ENCODE measurements around the gene RABIF. TPM values are rescaled to one million over a fixed set of nuclear protein-coding genes. Genes with fewer than 3 reads are reported as not detected.
"Not testable (repeated sequence)": the region's sequence is repeated elsewhere in the genome, so short reads cannot be mapped to it uniquely, and the experiment has no call there.

Gene RABIF
- 4.3 TPM for total RNA-seq
- polyA plus RNA-seq (ENCODE audit: insufficient read depth in 1 of 8, insufficient read length in 8 of 8, low replicate concordance in 1 of 8) = 1 to 10 TPM; 5.0 to 7.3 (median 6.2) TPM
- long read RNA-seq, donor 1, partial matches to known transcripts = 0 of 2 reads
- long read RNA-seq, donor 1, other reads (novel, unspliced or antisense) = 0 of 2 reads
- long read RNA-seq, donor 2, partial matches to known transcripts = 0 of 2 reads
- long read RNA-seq, donor 2, other reads (novel, unspliced or antisense) = 0 of 2 reads
- long read RNA-seq, donor 3, transcript RABIF-201 (2 exons, 2,430 nt) = major isoform, 11 of 11 reads
- long read RNA-seq, donor 3, partial matches to known transcripts = 0 of 11 reads
- long read RNA-seq, donor 3, other reads (novel, unspliced or antisense) = 0 of 11 reads
- long read RNA-seq, donor 4, transcript RABIF-201 (2 exons, 2,430 nt) = major isoform, 6 of 6 reads
- long read RNA-seq, donor 4, partial matches to known transcripts = 0 of 6 reads
- long read RNA-seq, donor 4, other reads (novel, unspliced or antisense) = 0 of 6 reads
- long read RNA-seq, donor 5, transcript RABIF-201 (2 exons, 2,430 nt) = major isoform, 13 of 19 reads
- long read RNA-seq, donor 5, partial matches to known transcripts = 6 of 19 reads
- long read RNA-seq, donor 5, other reads (novel, unspliced or antisense) = 0 of 19 reads
- long read RNA-seq, donor 6, transcript RABIF-201 (2 exons, 2,430 nt) = major isoform, 11 of 11 reads
- long read RNA-seq, donor 6, partial matches to known transcripts = 0 of 11 reads
- long read RNA-seq, donor 6, other reads (novel, unspliced or antisense) = 0 of 11 reads
- long read RNA-seq, donor 7, transcript RABIF-201 (2 exons, 2,430 nt) = major isoform, 13 of 13 reads
- long read RNA-seq, donor 7, partial matches to known transcripts = 0 of 13 reads
- long read RNA-seq, donor 7, other reads (novel, unspliced or antisense) = 0 of 13 reads
- long read RNA-seq, donor 8, partial matches to known transcripts = 0 of 3 reads
- long read RNA-seq, donor 8, other reads (novel, unspliced or antisense) = 0 of 3 reads
- long read RNA-seq, donor 9, transcript RABIF-201 (2 exons, 2,430 nt) = major isoform, 6 of 6 reads
- long read RNA-seq, donor 9, partial matches to known transcripts = 0 of 6 reads
- long read RNA-seq, donor 9, other reads (novel, unspliced or antisense) = 0 of 6 reads
- long read RNA-seq, donor 10, transcript RABIF-201 (2 exons, 2,430 nt) = major isoform, 10 of 10 reads
- long read RNA-seq, donor 10, partial matches to known transcripts = 0 of 10 reads
- long read RNA-seq, donor 10, other reads (novel, unspliced or antisense) = 0 of 10 reads
- long read RNA-seq, donor 11, transcript RABIF-201 (2 exons, 2,430 nt) = major isoform, 6 of 6 reads
- long read RNA-seq, donor 11, partial matches to known transcripts = 0 of 6 reads
- long read RNA-seq, donor 11, other reads (novel, unspliced or antisense) = 0 of 6 reads

DNA sequence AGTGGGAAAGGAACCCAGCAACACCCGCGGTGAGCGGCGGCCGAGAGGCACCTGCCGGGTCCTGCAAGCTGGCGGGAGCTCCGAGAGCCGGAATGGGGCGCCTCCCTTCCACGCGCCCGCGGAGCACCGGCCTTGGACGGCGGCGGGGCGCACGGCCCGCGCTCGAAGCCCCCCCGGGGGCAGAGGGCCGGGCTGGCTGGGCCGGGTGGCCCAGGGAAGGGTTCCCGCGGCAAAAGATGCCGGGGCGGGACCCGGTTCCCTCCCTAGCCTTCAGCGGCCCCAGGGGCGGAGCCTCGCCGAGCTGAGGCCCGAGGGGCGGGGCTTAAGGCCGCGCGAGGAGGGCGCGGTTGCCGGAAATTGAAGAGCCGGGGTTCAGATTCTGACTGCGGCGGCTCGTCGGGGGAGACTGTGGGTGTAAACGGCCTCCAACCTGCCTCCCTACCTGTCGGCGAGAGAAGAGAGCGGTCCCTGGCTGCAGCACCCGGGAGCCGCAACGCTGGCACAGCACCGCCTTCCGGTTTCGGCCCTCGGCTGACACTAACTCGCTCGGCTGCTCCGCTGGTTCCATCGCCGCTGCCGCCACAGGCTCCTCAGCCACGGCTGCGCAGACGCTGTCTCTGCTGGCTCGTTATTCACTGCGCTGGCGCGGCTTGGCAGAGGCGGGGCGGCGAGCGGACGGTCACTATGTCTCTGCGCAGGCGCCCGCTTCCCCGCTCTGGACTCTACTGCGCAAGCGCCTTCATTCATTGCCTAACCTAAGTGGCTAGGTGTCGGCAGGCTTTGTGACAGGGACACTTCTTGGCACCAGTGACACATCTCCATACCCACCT is at the start of gene RABIF:
Gene RABIF (minus strand): TSS at position 619 of the 830 bp plus-strand sequence. CDS start 51 bp downstream, at position 568.
- peak within 1 kb of the TSS; percentile 90 for H3K4me3 ChIP-seq (ENCODE audit: low read length)
- peaks cover 21% of the 10 kb centered on the region for H3K36me3 ChIP-seq (ENCODE audit: control insufficient read depth, insufficient read depth, low read length)
- H3K27ac ChIP-seq (ENCODE audit: low read length) = peak within 1 kb of the TSS; percentile 99
- DNase-seq = peak; percentile 98
- peaks cover 3% of the 10 kb centered on the region for H3K4me1 ChIP-seq (ENCODE audit: control insufficient read depth, insufficient read depth, low read length)
- H3K9me3 ChIP-seq (replicated peaks; ENCODE audit: control insufficient read depth, low read depth, low read length) = no peaks in the 10 kb centered on the region
- WGBS (ENCODE audit: insufficient coverage) = under 1% methylated on average over 83 of the region's 84 CpGs
- H3K27me3 ChIP-seq (ENCODE audit: control insufficient read depth, insufficient read depth, low read length) = no peaks in the 10 kb centered on the region

- WGBS (ENCODE audit: insufficient coverage) = 80% methylated on average over 1 of the region's 5 CpGs
- no peaks in the 10 kb centered on the region for H3K9me3 ChIP-seq (replicated peaks; ENCODE audit: control insufficient read depth, low read depth, low read length)
- no peaks in the 10 kb centered on the region for H3K4me1 ChIP-seq (ENCODE audit: control insufficient read depth, insufficient read depth, low read length)
- H3K36me3 ChIP-seq (ENCODE audit: control insufficient read depth, insufficient read depth, low read length) = peaks cover 21% of the 10 kb centered on the region
- no peak overlapping the region for H3K27ac ChIP-seq (ENCODE audit: low read length)
- no peaks in the 10 kb centered on the region for H3K27me3 ChIP-seq (ENCODE audit: control insufficient read depth, insufficient read depth, low read length)
- no peak for DNase-seq
- H3K4me3 ChIP-seq (ENCODE audit: low read length) = no peak overlapping the region
Measured at GRCh38 chr1:202938287-202938925, 49.5 kb upstream of the RABIF start.

DNA sequence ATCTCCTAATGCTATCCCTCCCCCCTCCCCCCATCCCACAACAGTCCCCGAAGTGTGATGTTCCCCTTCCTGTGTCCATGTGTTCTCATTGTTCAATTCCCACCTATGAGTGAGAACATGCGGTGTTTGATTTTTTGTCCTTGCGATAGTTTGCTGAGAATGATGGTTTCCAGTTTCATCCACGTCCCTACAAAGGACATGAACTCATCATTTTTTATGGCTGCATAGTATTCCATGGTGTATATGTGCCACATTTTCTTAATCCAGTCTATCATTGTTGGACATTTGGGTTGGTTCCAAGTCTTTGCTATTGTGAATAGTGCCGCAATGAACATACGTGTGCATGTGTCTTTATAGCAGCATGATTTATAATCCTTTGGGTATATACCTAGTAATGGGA is 47.5 kb upstream of the RABIF start:
- no CpG with 5 or more reads among the region's 6 CpGs for WGBS (ENCODE audit: insufficient coverage)
- not testable (repeated sequence) for H3K9me3 ChIP-seq (replicated peaks; ENCODE audit: control insufficient read depth, low read depth, low read length); H3K27ac ChIP-seq (ENCODE audit: low read length); H3K36me3 ChIP-seq (ENCODE audit: control insufficient read depth, insufficient read depth, low read length); H3K4me3 ChIP-seq (ENCODE audit: low read length); H3K27me3 ChIP-seq (ENCODE audit: control insufficient read depth, insufficient read depth, low read length); H3K4me1 ChIP-seq (ENCODE audit: control insufficient read depth, insufficient read depth, low read length); DNase-seq

- no peak overlapping the region for H3K4me3 ChIP-seq (ENCODE audit: low read length)
- no peak for DNase-seq
- H3K27me3 ChIP-seq (ENCODE audit: control insufficient read depth, insufficient read depth, low read length) = no peaks in the 10 kb centered on the region
- no peaks in the 10 kb centered on the region for H3K9me3 ChIP-seq (replicated peaks; ENCODE audit: control insufficient read depth, low read depth, low read length)
- H3K36me3 ChIP-seq (ENCODE audit: control insufficient read depth, insufficient read depth, low read length) = peaks cover 2% of the 10 kb centered on the region
- H3K4me1 ChIP-seq (ENCODE audit: control insufficient read depth, insufficient read depth, low read length) = no peaks in the 10 kb centered on the region
- WGBS (ENCODE audit: insufficient coverage) = 29% methylated on average over 1 of the region's 3 CpGs
- no peak overlapping the region for H3K27ac ChIP-seq (ENCODE audit: low read length)
Measured at GRCh38 chr1:202935844-202936243, 46.9 kb upstream of the RABIF start.

- no peaks in the 10 kb centered on the region for H3K9me3 ChIP-seq (replicated peaks; ENCODE audit: control insufficient read depth, low read depth, low read length)
- no peaks in the 10 kb centered on the region for H3K27me3 ChIP-seq (ENCODE audit: control insufficient read depth, insufficient read depth, low read length)
- H3K4me3 ChIP-seq (ENCODE audit: low read length) = no peak overlapping the region
- H3K27ac ChIP-seq (ENCODE audit: low read length) = no peak overlapping the region
- DNase-seq = no peak
- no peaks in the 10 kb centered on the region for H3K4me1 ChIP-seq (ENCODE audit: control insufficient read depth, insufficient read depth, low read length)
- no CpG with 5 or more reads among the region's 3 CpGs for WGBS (ENCODE audit: insufficient coverage)
- H3K36me3 ChIP-seq (ENCODE audit: control insufficient read depth, insufficient read depth, low read length) = no peaks in the 10 kb centered on the region
Measured at GRCh38 chr1:202934755-202935154, 45.8 kb upstream of the RABIF start.

DNA sequence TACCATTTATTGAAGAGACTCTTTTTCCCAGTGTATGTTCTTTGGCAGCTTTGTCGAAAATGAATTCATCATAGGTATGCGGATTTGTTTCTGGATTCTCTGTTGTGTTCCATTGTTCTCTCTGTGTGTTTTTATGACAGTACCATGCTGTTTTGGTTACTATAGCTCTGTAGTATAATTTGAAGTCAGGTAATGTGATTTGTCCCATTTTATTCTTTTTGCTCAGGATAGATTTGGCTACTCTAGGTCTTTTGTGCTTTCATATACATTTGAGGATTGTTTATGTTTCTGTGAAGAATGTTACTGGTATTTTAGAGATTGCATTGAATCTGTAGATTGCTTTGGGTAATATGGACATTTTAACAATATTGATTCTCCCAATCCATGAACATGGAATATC is 43.5 kb upstream of the RABIF start:
- no peak overlapping the region for H3K27ac ChIP-seq (ENCODE audit: low read length)
- H3K9me3 ChIP-seq (replicated peaks; ENCODE audit: control insufficient read depth, low read depth, low read length) = no peaks in the 10 kb centered on the region
- H3K27me3 ChIP-seq (ENCODE audit: control insufficient read depth, insufficient read depth, low read length) = no peaks in the 10 kb centered on the region
- no peaks in the 10 kb centered on the region for H3K36me3 ChIP-seq (ENCODE audit: control insufficient read depth, insufficient read depth, low read length)
- no peak overlapping the region for H3K4me3 ChIP-seq (ENCODE audit: low read length)
- 93% methylated on average over 2 of the region's 2 CpGs for WGBS (ENCODE audit: insufficient coverage)
- no peak for DNase-seq
- H3K4me1 ChIP-seq (ENCODE audit: control insufficient read depth, insufficient read depth, low read length) = no peaks in the 10 kb centered on the region

DNA sequence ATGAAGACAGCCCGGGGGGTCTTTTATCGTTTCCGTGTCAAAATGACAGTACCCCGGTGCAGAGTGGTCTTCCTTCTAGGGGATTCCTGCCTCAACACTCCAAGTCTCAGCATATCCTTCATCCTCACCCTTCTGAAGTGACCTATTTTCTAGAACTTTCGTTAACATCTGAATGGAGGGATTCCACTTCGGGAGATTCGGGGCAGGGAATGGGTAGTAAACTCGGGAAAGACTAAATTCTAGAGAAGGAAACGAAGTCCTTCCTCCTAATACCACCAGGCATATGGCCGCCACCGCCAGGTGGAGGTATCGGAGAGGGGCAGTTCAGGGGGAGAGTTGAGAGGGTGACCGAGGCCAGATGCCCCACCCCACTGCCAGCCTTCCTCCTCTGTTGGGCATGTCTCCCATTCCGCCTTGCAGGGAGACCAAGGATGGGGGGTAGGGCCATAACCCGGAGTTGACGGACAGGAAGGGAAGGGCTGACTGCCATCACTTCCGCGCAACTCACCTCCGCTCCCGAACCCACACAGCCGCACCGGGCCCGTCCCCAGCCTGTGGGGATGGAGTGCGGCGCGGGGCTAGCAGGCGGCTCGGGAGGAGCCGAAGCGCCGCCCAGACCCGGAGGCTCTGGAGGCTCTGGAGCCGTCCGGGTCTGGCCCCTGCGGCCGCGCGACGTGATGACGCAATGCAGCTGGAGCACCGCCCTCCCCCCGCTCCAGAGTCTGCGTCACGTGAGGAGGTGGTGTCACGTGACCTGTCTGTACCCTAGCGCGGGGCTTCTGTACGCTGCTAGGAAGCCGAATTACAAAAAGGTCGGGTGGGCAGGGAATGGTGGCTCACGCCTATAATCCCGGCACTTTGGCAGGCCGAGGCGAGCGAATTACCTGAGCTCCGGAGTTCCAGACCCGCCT is 37.9 kb upstream of the RABIF start, which contains the start of gene KLHL12:
Gene KLHL12 (minus strand): TSS at position 654 of the 911 bp plus-strand sequence. CDS start 2,072 bp downstream, outside the sequence.
- DNase-seq = peak; percentile 98
- WGBS (ENCODE audit: insufficient coverage) = 1% methylated on average over 35 of the region's 57 CpGs
- H3K4me1 ChIP-seq (ENCODE audit: control insufficient read depth, insufficient read depth, low read length) = no peaks in the 10 kb centered on the region
- H3K36me3 ChIP-seq (ENCODE audit: control insufficient read depth, insufficient read depth, low read length) = peaks cover 9% of the 10 kb centered on the region
- H3K4me3 ChIP-seq (ENCODE audit: low read length) = peak within 1 kb of the TSS; percentile 85
- peak within 1 kb of the TSS; percentile 93 for H3K27ac ChIP-seq (ENCODE audit: low read length)
- no peaks in the 10 kb centered on the region for H3K27me3 ChIP-seq (ENCODE audit: control insufficient read depth, insufficient read depth, low read length)
- no peaks in the 10 kb centered on the region for H3K9me3 ChIP-seq (replicated peaks; ENCODE audit: control insufficient read depth, low read depth, low read length)

DNA sequence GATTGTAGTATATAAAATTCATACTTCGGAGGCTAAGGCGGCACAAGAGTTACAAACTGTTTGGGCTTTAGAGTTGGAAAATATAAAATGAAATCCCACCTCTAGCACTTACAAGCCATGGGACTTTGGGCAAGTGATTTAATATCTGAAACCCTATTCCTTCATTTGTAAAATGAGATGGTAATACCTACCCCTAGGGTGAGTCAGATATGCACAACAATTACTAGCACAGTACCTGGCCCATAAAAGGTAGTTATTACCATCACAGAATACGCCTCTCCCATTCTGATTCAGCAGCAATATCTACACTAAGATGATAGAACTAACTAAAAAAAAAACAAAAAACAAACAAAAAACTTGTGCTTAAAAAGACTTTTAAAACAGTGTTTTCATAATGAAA is 34.6 kb upstream of the RABIF start:
- DNase-seq = no peak
- no CpG with 5 or more reads among the region's 3 CpGs for WGBS (ENCODE audit: insufficient coverage)

More for the DNA sequence above, 34.6 kb upstream of the RABIF start:
- H3K4me3 ChIP-seq (ENCODE audit: low read length) = no peak overlapping the region
- H3K36me3 ChIP-seq (ENCODE audit: control insufficient read depth, insufficient read depth, low read length) = peaks cover 14% of the 10 kb centered on the region
- H3K9me3 ChIP-seq (replicated peaks; ENCODE audit: control insufficient read depth, low read depth, low read length) = no peaks in the 10 kb centered on the region
- H3K27me3 ChIP-seq (ENCODE audit: control insufficient read depth, insufficient read depth, low read length) = no peaks in the 10 kb centered on the region
- H3K27ac ChIP-seq (ENCODE audit: low read length) = no peak overlapping the region
- no peaks in the 10 kb centered on the region for H3K4me1 ChIP-seq (ENCODE audit: control insufficient read depth, insufficient read depth, low read length)
